WTC11 (cell line): Measurements from ENCODE around the gene TMTC3. TPM values are rescaled to one million over a fixed set of nuclear protein-coding genes. Genes with fewer than 3 reads are reported as not detected.

ENCODE experiments used
- ATAC-seq: fragments of 200-7000 bp; cut with Tn5 transposase; 2 replicates; pipeline ENCODE4 v1.10.0; 2021; ENCODE audit warnings: mild to moderate bottlenecking, moderate library complexity
- CTCF ChIA-PET: fragments of 300-600 bp; sonication (Branson Sonifier 250); formaldehyde crosslinking; loops from one replicate; lab custom pipeline; 2021; ENCODE audit warnings: antibody characterized with exemption; lab: Charles Lee
- POLR2A ChIA-PET: fragments of 350-600 bp; sonication (Branson Sonifier 250); formaldehyde crosslinking; loops from one replicate; lab custom pipeline; 2021; ENCODE audit warnings: antibody characterized with exemption; lab: Charles Lee
- DNase-seq: peaks from one replicate; pipeline ENCODE4 v3.0.0; 2021; ENCODE audit warnings: low spot score
- H3K27ac Mint-ChIP-seq: 2 replicates; pipeline ENCODE4 v1.8.0; 2021; ENCODE audit warnings: mixed read lengths
- H3K27me3 Mint-ChIP-seq: 2 replicates; pipeline ENCODE4 v1.8.0; 2021; ENCODE audit warnings: low read depth, mild to moderate bottlenecking, moderate library complexity, mixed read lengths
- H3K36me3 Mint-ChIP-seq: 2 replicates; pipeline ENCODE4 v1.8.0; 2021; ENCODE audit warnings: mixed read lengths
- H3K4me1 Mint-ChIP-seq: 2 replicates; pipeline ENCODE4 v1.8.0; 2022; ENCODE audit warnings: mixed read lengths
- H3K4me3 Mint-ChIP-seq: 2 replicates; pipeline ENCODE4 v1.8.0; 2021; ENCODE audit warnings: mild to moderate bottlenecking, moderate library complexity, mixed read lengths
- H3K9me3 Mint-ChIP-seq: 2 replicates; pipeline ENCODE4 v1.8.0; 2021; ENCODE audit warnings: mixed read lengths
- EMX1 ChIP-seq: fragments of 250-450 bp; sonication (Bioruptor Pico); IDR thresholded peaks from 2 replicates; pipeline ENCODE4 v1.8.0; 2021; ENCODE audit warnings: mild to moderate bottlenecking
- ETV6 ChIP-seq: sonication (generic); formaldehyde crosslinking; IDR thresholded peaks from 2 replicates; pipeline ENCODE4 v1.8.1; 2022; ENCODE audit warnings: mild to moderate bottlenecking, missing genetic modification reagents
- GABPB1 ChIP-seq: sonication (generic); formaldehyde crosslinking; IDR thresholded peaks from 2 replicates; pipeline ENCODE4 v1.8.1; 2023; ENCODE audit warnings: mild to moderate bottlenecking, missing genetic modification reagents
- HMGA2 ChIP-seq: fragments of 250-450 bp; sonication (Bioruptor Pico); IDR thresholded peaks from 2 replicates; pipeline ENCODE4 v1.4.0; 2021; ENCODE audit warnings: mild to moderate bottlenecking, moderate library complexity
- MXD4 ChIP-seq: fragments of 250-450 bp; sonication (Bioruptor Pico); IDR thresholded peaks from 2 replicates; pipeline ENCODE4 v1.8.0; 2021; ENCODE audit warnings: mild to moderate bottlenecking, moderate library complexity, borderline replicate concordance
- MYBL2 ChIP-seq: sonication (generic); formaldehyde crosslinking; IDR thresholded peaks from 2 replicates; pipeline ENCODE4 v1.8.1; 2023; ENCODE audit warnings: mild to moderate bottlenecking, moderate library complexity, missing genetic modification reagents
- SMAD4 ChIP-seq: sonication (generic); formaldehyde crosslinking; IDR thresholded peaks from 2 replicates; pipeline ENCODE4 v1.8.0; 2022; ENCODE audit warnings: mild to moderate bottlenecking, missing genetic modification reagents
- ZBTB21 ChIP-seq: sonication (generic); formaldehyde crosslinking; IDR thresholded peaks from 2 replicates; pipeline ENCODE4 v1.8.1; 2023; ENCODE audit warnings: mild to moderate bottlenecking, missing genetic modification reagents, borderline replicate concordance
- ZNF416 ChIP-seq: fragments of 250-450 bp; sonication (Bioruptor Pico); IDR thresholded peaks from 2 replicates; pipeline ENCODE4 v1.9.0; 2021; ENCODE audit warnings: mild to moderate bottlenecking, inconsistent platforms
- total RNA-seq: library from RNA; stranded (reverse); gene quantifications from 3 replicates; pipeline ENCODE4 v1.2.3, GENCODE V29; 2021
- TF ChIP-seq, protein P1 (sequence below): sonication (generic); formaldehyde crosslinking; IDR thresholded peaks from 2 replicates; pipeline ENCODE4 v1.8.0; 2022; ENCODE audit warnings: mild to moderate bottlenecking, missing genetic modification reagents
- TF ChIP-seq, protein P2 (sequence below): fragments of 250-450 bp; sonication (Bioruptor Pico); IDR thresholded peaks from 2 replicates; pipeline ENCODE4 v1.9.0; 2021; ENCODE audit warnings: mild to moderate bottlenecking
- TF ChIP-seq, protein P3 (sequence below): sonication (generic); formaldehyde crosslinking; conservative IDR thresholded peaks from 2 replicates; pipeline ENCODE4 v1.8.1; 2023; ENCODE audit warnings: mild to moderate bottlenecking, low read depth, missing genetic modification reagents, moderate library complexity
- TF ChIP-seq, protein P4 (sequence below): fragments of 250-450 bp; sonication (Bioruptor Pico); conservative IDR thresholded peaks from 2 replicates; pipeline ENCODE4 v1.9.0; 2021; ENCODE audit warnings: mild to moderate bottlenecking
- TF ChIP-seq, protein P5 (sequence below): sonication (generic); formaldehyde crosslinking; IDR thresholded peaks from 2 replicates; pipeline ENCODE4 v1.8.1; 2023; ENCODE audit warnings: mild to moderate bottlenecking, missing genetic modification reagents
- TF ChIP-seq, protein P6 (sequence below): fragments of 200-600 bp; IDR thresholded peaks from 2 replicates; pipeline ENCODE4 v1.8.0; 2022; ENCODE audit warnings: antibody characterized with exemption

TMTC3 gene
- total RNA-seq, 1 experiment from 2014 or later = 38.8 TPM

GRCh38 chr12:88111074-88111652 lies 30.9 kb upstream of the TMTC3 start:
- POLR2A ChIA-PET = no interaction called here
- Mint-ChIP-seq H3K9me3 (no peaks in the 10 kb centered on the region), H3K27ac (no peak overlapping the region), H3K27me3 (no peaks in the 10 kb centered on the region), H3K4me3 (no peak overlapping the region), H3K36me3 (peaks cover 12% of the 10 kb centered on the region; the same call in 1 of the 2 replicates), H3K4me1 (no peaks in the 10 kb centered on the region)
- CTCF ChIA-PET = interaction anchor here (0.8 kb wide), 1 partner anchor 9 kb away, joined by 3 read pairs; no protein-coding TSS in a partner anchor
- no peak for DNase-seq
- no peak for ATAC-seq
- no peak for TF ChIP-seq MYBL2
- TF ChIP-seq, protein P1, sequence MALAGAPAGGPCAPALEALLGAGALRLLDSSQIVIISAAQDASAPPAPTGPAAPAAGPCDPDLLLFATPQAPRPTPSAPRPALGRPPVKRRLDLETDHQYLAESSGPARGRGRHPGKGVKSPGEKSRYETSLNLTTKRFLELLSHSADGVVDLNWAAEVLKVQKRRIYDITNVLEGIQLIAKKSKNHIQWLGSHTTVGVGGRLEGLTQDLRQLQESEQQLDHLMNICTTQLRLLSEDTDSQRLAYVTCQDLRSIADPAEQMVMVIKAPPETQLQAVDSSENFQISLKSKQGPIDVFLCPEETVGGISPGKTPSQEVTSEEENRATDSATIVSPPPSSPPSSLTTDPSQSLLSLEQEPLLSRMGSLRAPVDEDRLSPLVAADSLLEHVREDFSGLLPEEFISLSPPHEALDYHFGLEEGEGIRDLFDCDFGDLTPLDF = no peak
- TF ChIP-seq, protein P2, sequence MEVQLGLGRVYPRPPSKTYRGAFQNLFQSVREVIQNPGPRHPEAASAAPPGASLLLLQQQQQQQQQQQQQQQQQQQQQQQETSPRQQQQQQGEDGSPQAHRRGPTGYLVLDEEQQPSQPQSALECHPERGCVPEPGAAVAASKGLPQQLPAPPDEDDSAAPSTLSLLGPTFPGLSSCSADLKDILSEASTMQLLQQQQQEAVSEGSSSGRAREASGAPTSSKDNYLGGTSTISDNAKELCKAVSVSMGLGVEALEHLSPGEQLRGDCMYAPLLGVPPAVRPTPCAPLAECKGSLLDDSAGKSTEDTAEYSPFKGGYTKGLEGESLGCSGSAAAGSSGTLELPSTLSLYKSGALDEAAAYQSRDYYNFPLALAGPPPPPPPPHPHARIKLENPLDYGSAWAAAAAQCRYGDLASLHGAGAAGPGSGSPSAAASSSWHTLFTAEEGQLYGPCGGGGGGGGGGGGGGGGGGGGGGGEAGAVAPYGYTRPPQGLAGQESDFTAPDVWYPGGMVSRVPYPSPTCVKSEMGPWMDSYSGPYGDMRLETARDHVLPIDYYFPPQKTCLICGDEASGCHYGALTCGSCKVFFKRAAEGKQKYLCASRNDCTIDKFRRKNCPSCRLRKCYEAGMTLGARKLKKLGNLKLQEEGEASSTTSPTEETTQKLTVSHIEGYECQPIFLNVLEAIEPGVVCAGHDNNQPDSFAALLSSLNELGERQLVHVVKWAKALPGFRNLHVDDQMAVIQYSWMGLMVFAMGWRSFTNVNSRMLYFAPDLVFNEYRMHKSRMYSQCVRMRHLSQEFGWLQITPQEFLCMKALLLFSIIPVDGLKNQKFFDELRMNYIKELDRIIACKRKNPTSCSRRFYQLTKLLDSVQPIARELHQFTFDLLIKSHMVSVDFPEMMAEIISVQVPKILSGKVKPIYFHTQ (CRISPR knock-in tag) = no peak
- no peak for TF ChIP-seq HMGA2 (CRISPR knock-in tag)
- no peak for TF ChIP-seq EMX1
- no peak for TF ChIP-seq SMAD4 (CRISPR knock-in tag)
- TF ChIP-seq, protein P3, sequence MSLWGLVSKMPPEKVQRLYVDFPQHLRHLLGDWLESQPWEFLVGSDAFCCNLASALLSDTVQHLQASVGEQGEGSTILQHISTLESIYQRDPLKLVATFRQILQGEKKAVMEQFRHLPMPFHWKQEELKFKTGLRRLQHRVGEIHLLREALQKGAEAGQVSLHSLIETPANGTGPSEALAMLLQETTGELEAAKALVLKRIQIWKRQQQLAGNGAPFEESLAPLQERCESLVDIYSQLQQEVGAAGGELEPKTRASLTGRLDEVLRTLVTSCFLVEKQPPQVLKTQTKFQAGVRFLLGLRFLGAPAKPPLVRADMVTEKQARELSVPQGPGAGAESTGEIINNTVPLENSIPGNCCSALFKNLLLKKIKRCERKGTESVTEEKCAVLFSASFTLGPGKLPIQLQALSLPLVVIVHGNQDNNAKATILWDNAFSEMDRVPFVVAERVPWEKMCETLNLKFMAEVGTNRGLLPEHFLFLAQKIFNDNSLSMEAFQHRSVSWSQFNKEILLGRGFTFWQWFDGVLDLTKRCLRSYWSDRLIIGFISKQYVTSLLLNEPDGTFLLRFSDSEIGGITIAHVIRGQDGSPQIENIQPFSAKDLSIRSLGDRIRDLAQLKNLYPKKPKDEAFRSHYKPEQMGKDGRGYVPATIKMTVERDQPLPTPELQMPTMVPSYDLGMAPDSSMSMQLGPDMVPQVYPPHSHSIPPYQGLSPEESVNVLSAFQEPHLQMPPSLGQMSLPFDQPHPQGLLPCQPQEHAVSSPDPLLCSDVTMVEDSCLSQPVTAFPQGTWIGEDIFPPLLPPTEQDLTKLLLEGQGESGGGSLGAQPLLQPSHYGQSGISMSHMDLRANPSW (CRISPR knock-in tag) = no peak
- TF ChIP-seq GABPB1 = no peak
- TF ChIP-seq, protein P4, sequence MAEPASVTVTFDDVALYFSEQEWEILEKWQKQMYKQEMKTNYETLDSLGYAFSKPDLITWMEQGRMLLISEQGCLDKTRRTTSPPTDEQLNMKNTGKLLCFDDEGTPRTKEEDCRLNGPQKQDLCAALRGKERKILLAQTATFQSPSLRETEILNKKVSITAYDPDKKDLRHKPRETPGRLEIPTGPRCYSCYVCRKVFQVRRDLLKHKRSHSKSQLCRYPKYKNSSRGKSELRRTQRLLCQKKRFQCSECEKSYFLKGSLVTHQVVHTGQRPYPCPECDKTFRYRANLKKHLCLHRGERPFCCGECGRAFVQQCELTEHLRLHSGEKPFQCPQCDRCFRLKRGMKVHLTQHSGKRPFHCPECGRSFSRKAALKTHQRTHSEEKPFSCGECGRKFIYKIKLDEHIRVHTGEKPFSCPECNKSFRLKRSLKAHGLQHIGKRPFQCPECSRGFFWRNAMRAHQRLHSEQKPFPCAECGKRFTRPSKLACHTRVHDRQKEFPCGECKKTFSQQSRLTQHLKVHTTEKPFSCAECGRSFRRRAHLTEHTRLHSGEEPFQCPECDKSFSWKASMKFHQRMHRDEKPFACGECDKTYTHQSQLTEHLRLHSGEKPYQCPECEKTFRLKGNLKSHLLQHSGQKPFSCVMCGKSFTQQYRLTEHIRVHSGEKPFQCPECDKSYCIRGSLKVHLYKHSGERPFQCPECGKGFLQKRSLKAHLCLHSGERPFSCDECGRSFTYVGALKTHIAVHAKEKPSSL = no peak
- TF ChIP-seq MXD4 (CRISPR knock-in tag) = no peak

GRCh38 chr12:88113871-88114270 lies 28.2 kb upstream of the TMTC3 start:
- H3K4me3 Mint-ChIP-seq = no peak overlapping the region
- POLR2A ChIA-PET = no interaction called here

GRCh38 chr12:88122666-88123065 lies 19.4 kb upstream of the TMTC3 start:
- CTCF ChIA-PET = no interaction called here
- H3K27ac Mint-ChIP-seq = no peak overlapping the region
- no peaks in the 10 kb centered on the region for H3K9me3 Mint-ChIP-seq
- peaks cover 4% of the 10 kb centered on the region; the same call in 1 of the 2 replicates for H3K36me3 Mint-ChIP-seq
- POLR2A ChIA-PET = no interaction called here
- TF ChIP-seq, protein P5, sequence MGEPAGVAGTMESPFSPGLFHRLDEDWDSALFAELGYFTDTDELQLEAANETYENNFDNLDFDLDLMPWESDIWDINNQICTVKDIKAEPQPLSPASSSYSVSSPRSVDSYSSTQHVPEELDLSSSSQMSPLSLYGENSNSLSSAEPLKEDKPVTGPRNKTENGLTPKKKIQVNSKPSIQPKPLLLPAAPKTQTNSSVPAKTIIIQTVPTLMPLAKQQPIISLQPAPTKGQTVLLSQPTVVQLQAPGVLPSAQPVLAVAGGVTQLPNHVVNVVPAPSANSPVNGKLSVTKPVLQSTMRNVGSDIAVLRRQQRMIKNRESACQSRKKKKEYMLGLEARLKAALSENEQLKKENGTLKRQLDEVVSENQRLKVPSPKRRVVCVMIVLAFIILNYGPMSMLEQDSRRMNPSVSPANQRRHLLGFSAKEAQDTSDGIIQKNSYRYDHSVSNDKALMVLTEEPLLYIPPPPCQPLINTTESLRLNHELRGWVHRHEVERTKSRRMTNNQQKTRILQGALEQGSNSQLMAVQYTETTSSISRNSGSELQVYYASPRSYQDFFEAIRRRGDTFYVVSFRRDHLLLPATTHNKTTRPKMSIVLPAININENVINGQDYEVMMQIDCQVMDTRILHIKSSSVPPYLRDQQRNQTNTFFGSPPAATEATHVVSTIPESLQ (CRISPR knock-in tag) = no peak
- no peak for TF ChIP-seq ZBTB21 (CRISPR knock-in tag)
- no peak for TF ChIP-seq ETV6 (CRISPR knock-in tag)
- no peak for TF ChIP-seq ZNF416 (CRISPR knock-in tag)
- TF ChIP-seq, protein P6, sequence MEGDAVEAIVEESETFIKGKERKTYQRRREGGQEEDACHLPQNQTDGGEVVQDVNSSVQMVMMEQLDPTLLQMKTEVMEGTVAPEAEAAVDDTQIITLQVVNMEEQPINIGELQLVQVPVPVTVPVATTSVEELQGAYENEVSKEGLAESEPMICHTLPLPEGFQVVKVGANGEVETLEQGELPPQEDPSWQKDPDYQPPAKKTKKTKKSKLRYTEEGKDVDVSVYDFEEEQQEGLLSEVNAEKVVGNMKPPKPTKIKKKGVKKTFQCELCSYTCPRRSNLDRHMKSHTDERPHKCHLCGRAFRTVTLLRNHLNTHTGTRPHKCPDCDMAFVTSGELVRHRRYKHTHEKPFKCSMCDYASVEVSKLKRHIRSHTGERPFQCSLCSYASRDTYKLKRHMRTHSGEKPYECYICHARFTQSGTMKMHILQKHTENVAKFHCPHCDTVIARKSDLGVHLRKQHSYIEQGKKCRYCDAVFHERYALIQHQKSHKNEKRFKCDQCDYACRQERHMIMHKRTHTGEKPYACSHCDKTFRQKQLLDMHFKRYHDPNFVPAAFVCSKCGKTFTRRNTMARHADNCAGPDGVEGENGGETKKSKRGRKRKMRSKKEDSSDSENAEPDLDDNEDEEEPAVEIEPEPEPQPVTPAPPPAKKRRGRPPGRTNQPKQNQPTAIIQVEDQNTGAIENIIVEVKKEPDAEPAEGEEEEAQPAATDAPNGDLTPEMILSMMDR = no peak
- TF ChIP-seq, all 79 proteins: peak for 0
- ATAC-seq (no peak), DNase-seq (no peak)
- Mint-ChIP-seq H3K27me3 (no peaks in the 10 kb centered on the region), H3K4me3 (no peak overlapping the region), H3K4me1 (no peaks in the 10 kb centered on the region)

More at GRCh38 chr12:88113871-88114270, 28.2 kb upstream of the TMTC3 start:
- no peaks in the 10 kb centered on the region for H3K27me3 Mint-ChIP-seq
- no peaks in the 10 kb centered on the region for H3K4me1 Mint-ChIP-seq
- TF ChIP-seq ETV6 (CRISPR knock-in tag) = no peak
- no peak for DNase-seq
- H3K9me3 Mint-ChIP-seq = peaks cover 3% of the 10 kb centered on the region; the same call in 1 of the 2 replicates
- no peak overlapping the region for H3K27ac Mint-ChIP-seq
- peaks cover 24% of the 10 kb centered on the region for H3K36me3 Mint-ChIP-seq
- CTCF ChIA-PET = no interaction called here
- ATAC-seq = no peak
